ENCODE results near the gene H2BW1. TPM values are rescaled to one million over a fixed set of nuclear protein-coding genes. Genes with fewer than 3 reads are reported as not detected.

The H2BW1 gene
- polyA plus RNA-seq, 3 donors = not detected

DNA sequence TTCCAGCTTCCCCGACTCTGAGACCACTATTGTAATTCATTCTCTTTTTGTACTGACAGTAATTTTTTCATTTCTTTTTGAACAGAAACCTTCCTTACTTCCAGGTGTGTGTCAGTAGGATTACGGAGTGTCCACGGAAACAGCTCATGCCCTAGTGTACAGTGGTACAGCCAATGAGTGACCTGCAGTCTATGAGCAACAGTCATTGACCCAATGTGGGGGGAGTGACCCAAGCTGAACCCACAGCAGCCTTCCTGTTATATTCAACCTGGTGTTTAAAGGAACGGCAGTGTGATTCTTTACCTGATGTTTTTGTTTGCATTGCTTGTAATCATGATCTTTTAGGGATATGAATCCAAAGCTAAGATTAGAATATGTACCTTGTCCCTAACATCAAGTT lies 27.5 kb upstream of the H2BW1 start:
- Mint-ChIP-seq H3K27ac (no peak overlapping the region), H3K36me3 (no peaks in the 10 kb centered on the region), H3K27me3 (ENCODE audit: low read depth in 3 of 3) (peaks cover 2 to 4% (median 2%) of the 10 kb centered on the region in 3 donors), H3K4me3 (no peak overlapping the region), H3K9me3 (peaks cover 0 to 5% (median 2%) of the 10 kb centered on the region in 7 donors), H3K4me1 (no peaks in the 10 kb centered on the region)
- Histone ChIP-seq H3K27ac (ENCODE audit: low read depth in 1 of 2, low read length in 2 of 2) (no peak overlapping the region), H3K9ac (ENCODE audit: insufficient read depth, low read length, poor library complexity, severe bottlenecking) (no peak overlapping the region), H3K36me3 (replicated peaks in 1 of 2; ENCODE audit: control insufficient read depth in 1 of 2, insufficient read depth in 2 of 2, low read length in 2 of 2) (no peaks in the 10 kb centered on the region), H3K4me3 (replicated peaks in 1 of 3; ENCODE audit: low read depth in 2 of 3, low read length in 3 of 3) (no peak overlapping the region), H3K9me3 (replicated peaks in 1 of 2; ENCODE audit: control insufficient read depth in 1 of 2, insufficient read depth in 1 of 2, low read length in 2 of 2) (no peaks in the 10 kb centered on the region), H3K79me2 (ENCODE audit: insufficient read depth, low read length) (no peaks in the 10 kb centered on the region), H3K4me1 (ENCODE audit: control insufficient read depth in 1 of 2, insufficient read depth in 2 of 2, low read length in 2 of 2) (no peaks in the 10 kb centered on the region), H2AFZ (ENCODE audit: insufficient read depth, low read depth, low read length, poor library complexity, severe bottlenecking) (no peak overlapping the region), H3K4me2 (replicated peaks; ENCODE audit: extremely low read depth, low read length, poor library complexity, severe bottlenecking) (no peak overlapping the region), H4K20me1 (ENCODE audit: insufficient read depth, low read length) (no peaks in the 10 kb centered on the region), H3K27me3 (ENCODE audit: control insufficient read depth in 2 of 2, insufficient read depth in 2 of 2, low read length in 2 of 2) (no peaks in the 10 kb centered on the region)
- intact Hi-C loops (cut with micrococcal nuclease) = no loop called here
- no CpG with 5 or more reads among the region's 4 CpGs for WGBS (ENCODE audit: insufficient coverage)
- TF ChIP-seq, protein P1, sequence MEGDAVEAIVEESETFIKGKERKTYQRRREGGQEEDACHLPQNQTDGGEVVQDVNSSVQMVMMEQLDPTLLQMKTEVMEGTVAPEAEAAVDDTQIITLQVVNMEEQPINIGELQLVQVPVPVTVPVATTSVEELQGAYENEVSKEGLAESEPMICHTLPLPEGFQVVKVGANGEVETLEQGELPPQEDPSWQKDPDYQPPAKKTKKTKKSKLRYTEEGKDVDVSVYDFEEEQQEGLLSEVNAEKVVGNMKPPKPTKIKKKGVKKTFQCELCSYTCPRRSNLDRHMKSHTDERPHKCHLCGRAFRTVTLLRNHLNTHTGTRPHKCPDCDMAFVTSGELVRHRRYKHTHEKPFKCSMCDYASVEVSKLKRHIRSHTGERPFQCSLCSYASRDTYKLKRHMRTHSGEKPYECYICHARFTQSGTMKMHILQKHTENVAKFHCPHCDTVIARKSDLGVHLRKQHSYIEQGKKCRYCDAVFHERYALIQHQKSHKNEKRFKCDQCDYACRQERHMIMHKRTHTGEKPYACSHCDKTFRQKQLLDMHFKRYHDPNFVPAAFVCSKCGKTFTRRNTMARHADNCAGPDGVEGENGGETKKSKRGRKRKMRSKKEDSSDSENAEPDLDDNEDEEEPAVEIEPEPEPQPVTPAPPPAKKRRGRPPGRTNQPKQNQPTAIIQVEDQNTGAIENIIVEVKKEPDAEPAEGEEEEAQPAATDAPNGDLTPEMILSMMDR (IDR thresholded peaks at IDR 0.05) = no peak
- DNase-seq = no peak

DNA sequence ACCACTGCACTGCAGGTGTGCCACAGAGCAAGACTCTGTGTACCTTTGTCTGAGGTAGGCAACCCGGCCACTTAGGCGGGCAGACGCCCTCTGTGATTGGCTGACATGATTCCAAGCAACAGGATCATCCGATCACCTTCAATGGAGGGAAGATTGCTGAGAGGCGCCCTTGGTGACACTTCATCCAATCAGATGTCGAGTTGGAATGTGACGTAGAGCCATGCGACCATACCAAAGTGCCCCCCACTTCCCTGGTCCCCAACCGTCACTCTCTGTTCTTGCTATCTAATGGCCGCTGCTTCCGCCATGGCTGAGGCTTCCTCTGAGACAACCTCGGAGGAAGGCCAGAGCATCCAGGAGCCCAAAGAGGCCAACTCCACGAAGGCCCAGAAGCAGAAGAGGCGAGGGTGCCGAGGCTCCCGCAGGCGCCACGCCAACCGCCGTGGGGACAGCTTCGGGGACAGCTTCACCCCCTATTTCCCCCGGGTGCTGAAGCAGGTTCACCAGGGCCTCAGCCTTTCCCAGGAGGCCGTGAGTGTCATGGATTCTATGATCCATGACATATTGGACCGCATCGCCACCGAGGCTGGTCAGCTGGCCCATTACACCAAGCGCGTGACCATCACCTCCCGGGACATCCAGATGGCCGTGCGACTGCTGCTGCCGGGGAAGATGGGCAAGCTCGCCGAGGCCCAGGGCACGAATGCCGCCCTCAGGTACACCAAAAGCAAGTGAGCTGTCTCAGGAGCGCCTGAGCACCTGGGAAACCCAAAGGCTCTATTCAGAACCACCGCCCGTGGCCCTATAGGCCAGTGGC lies 26.4 kb upstream of the H2BW1 start, which contains the start of gene H2BW2:
TSS of gene H2BW2 (plus strand) at position 268 of the 817 bp plus-strand sequence. CDS start at position 307, 39 bp downstream.
- intact Hi-C loops (cut with micrococcal nuclease) = no loop called here
- H3K27ac ChIP-seq (ENCODE audit: low read depth in 1 of 2, low read length in 2 of 2) = no peak within 1 kb of the TSS
- no peak for DNase-seq
- WGBS (ENCODE audit: insufficient coverage) = 98% methylated on average over 20 of the region's 39 CpGs
- no peaks in the 10 kb centered on the region for H3K4me1 ChIP-seq (ENCODE audit: control insufficient read depth in 1 of 2, insufficient read depth in 2 of 2, low read length in 2 of 2)
- H3K79me2 ChIP-seq (ENCODE audit: insufficient read depth, low read length) = no peaks in the 10 kb centered on the region
- Mint-ChIP-seq H3K27ac (no peak within 1 kb of the TSS), H3K9me3 (peaks cover 0 to 5% (median 2%) of the 10 kb centered on the region in 7 donors), H3K36me3 (no peaks in the 10 kb centered on the region), H3K4me1 (no peaks in the 10 kb centered on the region), H3K27me3 (ENCODE audit: low read depth in 3 of 3) (peaks cover 2 to 4% (median 2%) of the 10 kb centered on the region in 3 donors), H3K4me3 (no peak within 1 kb of the TSS)
- H3K4me3 ChIP-seq (replicated peaks in 1 of 3; ENCODE audit: low read depth in 2 of 3, low read length in 3 of 3) = no peak within 1 kb of the TSS
- no peaks in the 10 kb centered on the region for H3K36me3 ChIP-seq (replicated peaks in 1 of 2; ENCODE audit: control insufficient read depth in 1 of 2, insufficient read depth in 2 of 2, low read length in 2 of 2)
- no peak within 1 kb of the TSS for H3K4me2 ChIP-seq (replicated peaks; ENCODE audit: extremely low read depth, low read length, poor library complexity, severe bottlenecking)
- no peaks in the 10 kb centered on the region for H3K27me3 ChIP-seq (ENCODE audit: control insufficient read depth in 2 of 2, insufficient read depth in 2 of 2, low read length in 2 of 2)
- no peaks in the 10 kb centered on the region for H4K20me1 ChIP-seq (ENCODE audit: insufficient read depth, low read length)
- H2AFZ ChIP-seq (ENCODE audit: insufficient read depth, low read depth, low read length, poor library complexity, severe bottlenecking) = no peak within 1 kb of the TSS
- TF ChIP-seq, protein P1 (IDR thresholded peaks at IDR 0.05) = no peak
- H3K9me3 ChIP-seq (replicated peaks in 1 of 2; ENCODE audit: control insufficient read depth in 1 of 2, insufficient read depth in 1 of 2, low read length in 2 of 2) = no peaks in the 10 kb centered on the region
- H3K9ac ChIP-seq (ENCODE audit: insufficient read depth, low read length, poor library complexity, severe bottlenecking) = no peak within 1 kb of the TSS
